ENCODE data around the gene MAN1A1. TPM values are rescaled to one million over a fixed set of nuclear protein-coding genes. Genes with fewer than 3 reads are reported as not detected.

The MAN1A1 gene
- polyA plus RNA-seq, 1 donor (not counting 4 experiments of a cell fraction or from before 2014, with no cell fraction given) = 20.2 TPM

- no peak for TF ChIP-seq CTCF (optimal IDR thresholded peaks at IDR 0.05 in 1 of 3, IDR thresholded peaks at IDR 0.05 in 1 of 3, conservative IDR thresholded peaks at IDR 0.05 in 1 of 3; ENCODE audit: extremely low read depth in 1 of 3, insufficient read depth in 2 of 3, low read length in 3 of 3)
- no peak for TF ChIP-seq EZH2 (IDR thresholded peaks at IDR 0.05; ENCODE audit: low read length)
- dilution Hi-C loops (cut with MboI; ENCODE audit: extremely low pct_ligation_motif_present, low sequenced_read_pairs) = no loop called here
Measured at GRCh38 chr6:119250036-119250435, 99.5 kb downstream of the MAN1A1 start.

GRCh38 chr6:119249319-119249718 lies 100.2 kb downstream of the MAN1A1 start:
- Histone ChIP-seq H3K27me3 (ENCODE audit: control insufficient read depth, extremely low read depth, insufficient read depth, low read length) (no peaks in the 10 kb centered on the region), H4K20me1 (ENCODE audit: control insufficient read depth, extremely low read depth, insufficient read depth, low read length) (no peaks in the 10 kb centered on the region), H3K27ac (ENCODE audit: control insufficient read depth, insufficient read depth, low read length) (no peak overlapping the region), H3K36me3 (ENCODE audit: control insufficient read depth in 2 of 2, extremely low read depth in 1 of 2, insufficient read depth in 2 of 2, low read length in 2 of 2) (no peaks in the 10 kb centered on the region), H3K9me1 (ENCODE audit: control insufficient read depth, extremely low read depth, insufficient read depth, low read length) (no peaks in the 10 kb centered on the region), H3K4me3 (ENCODE audit: control insufficient read depth in 2 of 3, extremely low read depth in 1 of 3, insufficient read depth in 2 of 3, low read depth in 1 of 3, low read length in 3 of 3) (no peak overlapping the region), H3K4me1 (ENCODE audit: control insufficient read depth, extremely low read depth, insufficient read depth, low read length) (no peaks in the 10 kb centered on the region), H3K4me2 (ENCODE audit: control insufficient read depth, extremely low read depth, insufficient read depth, low read depth, low read length) (no peak overlapping the region), H3K9me3 (ENCODE audit: control insufficient read depth, low read depth, low read length) (no peaks in the 10 kb centered on the region), H2AFZ (ENCODE audit: control insufficient read depth, low read length) (no peak overlapping the region), H3K79me2 (ENCODE audit: control insufficient read depth, insufficient read depth, low read length) (no peaks in the 10 kb centered on the region), H3K9ac (ENCODE audit: control insufficient read depth, extremely low read depth, insufficient read depth, low read length) (no peak overlapping the region)
- TF ChIP-seq CTCF (optimal IDR thresholded peaks at IDR 0.05 in 1 of 3, IDR thresholded peaks at IDR 0.05 in 1 of 3, conservative IDR thresholded peaks at IDR 0.05 in 1 of 3; ENCODE audit: extremely low read depth in 1 of 3, insufficient read depth in 2 of 3, low read length in 3 of 3) = no peak
- no peak for TF ChIP-seq EZH2 (IDR thresholded peaks at IDR 0.05; ENCODE audit: low read length)
- dilution Hi-C loops (cut with MboI; ENCODE audit: extremely low pct_ligation_motif_present, low sequenced_read_pairs) = no loop called here
- DNase-seq (ENCODE audit: low read depth, low spot score) (no peak), FAIRE-seq (no peak)

More at GRCh38 chr6:119250036-119250435, 99.5 kb downstream of the MAN1A1 start:
- no peaks in the 10 kb centered on the region for H3K9me3 ChIP-seq (ENCODE audit: control insufficient read depth, low read depth, low read length)
- no peaks in the 10 kb centered on the region for H3K9me1 ChIP-seq (ENCODE audit: control insufficient read depth, extremely low read depth, insufficient read depth, low read length)
- no peaks in the 10 kb centered on the region for H3K36me3 ChIP-seq (ENCODE audit: control insufficient read depth in 2 of 2, extremely low read depth in 1 of 2, insufficient read depth in 2 of 2, low read length in 2 of 2)
- H3K79me2 ChIP-seq (ENCODE audit: control insufficient read depth, insufficient read depth, low read length) = no peaks in the 10 kb centered on the region
- H3K27me3 ChIP-seq (ENCODE audit: control insufficient read depth, extremely low read depth, insufficient read depth, low read length) = no peaks in the 10 kb centered on the region
- H3K9ac ChIP-seq (ENCODE audit: control insufficient read depth, extremely low read depth, insufficient read depth, low read length) = no peak overlapping the region
- no peak for DNase-seq (ENCODE audit: low read depth, low spot score)
- H2AFZ ChIP-seq (ENCODE audit: control insufficient read depth, low read length) = no peak overlapping the region
- no peak overlapping the region for H3K4me3 ChIP-seq (ENCODE audit: control insufficient read depth in 2 of 3, extremely low read depth in 1 of 3, insufficient read depth in 2 of 3, low read depth in 1 of 3, low read length in 3 of 3)
- no peak overlapping the region for H3K4me2 ChIP-seq (ENCODE audit: control insufficient read depth, extremely low read depth, insufficient read depth, low read depth, low read length)
- no peaks in the 10 kb centered on the region for H4K20me1 ChIP-seq (ENCODE audit: control insufficient read depth, extremely low read depth, insufficient read depth, low read length)
- no peaks in the 10 kb centered on the region for H3K4me1 ChIP-seq (ENCODE audit: control insufficient read depth, extremely low read depth, insufficient read depth, low read length)
- no peak overlapping the region for H3K27ac ChIP-seq (ENCODE audit: control insufficient read depth, insufficient read depth, low read length)
- no peak for FAIRE-seq

Data from keratinocyte (primary cell).